Tibial artery (tissue), 4 donors: ENCODE measurements around the gene ZNF644.
"Not testable (repeated sequence)": the region's sequence is repeated elsewhere in the genome, so short reads cannot be mapped to it uniquely, and the experiment has no call there.

Experiments used
- DNase-seq, 2 donors: peaks; one replicate each; pipeline ENCODE4 v3.0.0-alpha.2; 2019
- H3K27ac ChIP-seq, 2 donors: fragments of 200-600 bp; sonication (generic) in 1 of 2; 1 replicate in 1 of 2; 2 replicates in 1 of 2; pipeline ENCODE4 v1.5.1; 2018 to 2019; ENCODE audit warnings: mild to moderate bottlenecking in 1 of 2
- H3K27me3 ChIP-seq, 2 donors: fragments of 200-600 bp; sonication (generic) in 1 of 2; one replicate each; pipeline versions ENCODE4 v1.5.1 to v1.6.0; 2016 to 2019
- H3K36me3 ChIP-seq, 3 donors: fragments of 200-600 bp; sonication (generic) in 2 of 3; one replicate each; pipeline ENCODE4 v1.5.1; 2016 to 2019; ENCODE audit warnings: mild to moderate bottlenecking in 2 of 3
- H3K4me1 ChIP-seq, 4 donors: fragments of 200-600 bp; sonication (generic) in 2 of 4; 1 replicate in 3 of 4; 2 replicates in 1 of 4; pipeline ENCODE4 v1.5.1; 2016 to 2019
- H3K4me3 ChIP-seq, 2 donors: fragments of 200-600 bp; sonication (generic) in 1 of 2; 1 replicate in 1 of 2; 2 replicates in 1 of 2; pipeline ENCODE4 v1.5.1; 2018 to 2019; ENCODE audit warnings: mild to moderate bottlenecking in 2 of 2
- H3K9me3 ChIP-seq, 3 donors: fragments of 200-600 bp; sonication (generic) in 1 of 3; one replicate each; pipeline ENCODE4 v1.5.1; 2016 to 2019
- intact Hi-C: fragments of 100-400 bp; cut with DNase I; formaldehyde crosslinking; loops from one replicate; pipeline ENCODE4 v1.15.0; 2023; ENCODE audit warnings: low total_unique reads
- TF ChIP-seq, protein P1 (sequence below), 2 experiments: fragments of 200-600 bp in 1 of 2; fragments of 450-650 bp in 1 of 2; IDR thresholded peaks; one replicate each; pipeline ENCODE4 v1.5.1; 2017 to 2019; ENCODE audit warnings: antibody characterized with exemption in 2 of 2, mild to moderate bottlenecking in 1 of 2, moderate library complexity in 1 of 2

The ZNF644 gene

DNA sequence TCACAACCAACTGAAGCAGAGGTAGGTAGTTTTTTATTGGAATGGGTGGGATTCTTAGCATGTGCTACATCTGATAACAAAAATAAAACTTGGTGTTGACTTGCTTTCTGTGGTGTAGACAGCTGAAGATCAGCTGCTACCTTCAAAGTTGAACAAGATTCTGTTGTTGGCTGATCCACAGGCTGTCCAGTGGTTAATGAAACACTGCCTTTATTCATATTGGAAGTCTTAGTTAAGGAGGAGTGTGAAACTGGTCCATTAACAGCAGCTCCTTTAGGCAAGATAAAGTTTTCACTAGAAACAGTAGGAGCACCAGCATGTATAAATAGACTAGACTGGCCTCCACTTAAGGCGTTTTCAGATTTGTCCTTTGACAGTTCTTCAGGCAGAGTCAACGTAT lies 81.1 kb downstream of the ZNF644 start:
- intact Hi-C loops, result no loop called here
- no peaks in the 10 kb centered on the region for H3K9me3 ChIP-seq
- TF ChIP-seq, protein P1, sequence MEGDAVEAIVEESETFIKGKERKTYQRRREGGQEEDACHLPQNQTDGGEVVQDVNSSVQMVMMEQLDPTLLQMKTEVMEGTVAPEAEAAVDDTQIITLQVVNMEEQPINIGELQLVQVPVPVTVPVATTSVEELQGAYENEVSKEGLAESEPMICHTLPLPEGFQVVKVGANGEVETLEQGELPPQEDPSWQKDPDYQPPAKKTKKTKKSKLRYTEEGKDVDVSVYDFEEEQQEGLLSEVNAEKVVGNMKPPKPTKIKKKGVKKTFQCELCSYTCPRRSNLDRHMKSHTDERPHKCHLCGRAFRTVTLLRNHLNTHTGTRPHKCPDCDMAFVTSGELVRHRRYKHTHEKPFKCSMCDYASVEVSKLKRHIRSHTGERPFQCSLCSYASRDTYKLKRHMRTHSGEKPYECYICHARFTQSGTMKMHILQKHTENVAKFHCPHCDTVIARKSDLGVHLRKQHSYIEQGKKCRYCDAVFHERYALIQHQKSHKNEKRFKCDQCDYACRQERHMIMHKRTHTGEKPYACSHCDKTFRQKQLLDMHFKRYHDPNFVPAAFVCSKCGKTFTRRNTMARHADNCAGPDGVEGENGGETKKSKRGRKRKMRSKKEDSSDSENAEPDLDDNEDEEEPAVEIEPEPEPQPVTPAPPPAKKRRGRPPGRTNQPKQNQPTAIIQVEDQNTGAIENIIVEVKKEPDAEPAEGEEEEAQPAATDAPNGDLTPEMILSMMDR (IDR thresholded peaks at IDR 0.05), result no peak
- no peak for DNase-seq
- no peak overlapping the region for H3K4me3 ChIP-seq
- no peak overlapping the region for H3K27ac ChIP-seq
- peaks cover 8 to 17% (median 11%) of the 10 kb centered on the region in 3 donors for H3K36me3 ChIP-seq
- H3K27me3 ChIP-seq, result no peaks in the 10 kb centered on the region
- H3K4me1 ChIP-seq, result peaks cover 0 to 8% (median 1%) of the 10 kb centered on the region in 4 donors

DNA sequence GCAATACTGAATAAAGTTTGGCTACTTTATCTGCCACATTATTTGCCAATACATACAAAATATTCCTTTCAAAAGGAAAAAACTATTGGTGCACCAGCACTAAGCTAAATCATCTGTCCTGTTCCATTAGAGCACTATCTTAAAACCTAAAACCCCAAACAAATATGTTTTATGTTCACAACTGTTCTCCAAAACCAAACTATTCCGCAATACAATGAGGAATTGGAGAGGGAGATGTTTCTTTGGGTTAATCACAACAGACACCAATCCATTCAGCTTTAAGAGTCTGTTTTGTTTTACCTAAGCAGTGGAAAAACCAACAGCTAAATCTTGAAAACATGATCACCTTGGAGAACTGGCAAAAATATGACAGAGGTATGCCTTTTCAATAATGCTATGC lies 85.1 kb downstream of the ZNF644 start:
- peaks cover 0 to 14% (median 4%) of the 10 kb centered on the region in 4 donors for H3K4me1 ChIP-seq
- H3K4me3 ChIP-seq, result no peak overlapping the region
- peaks cover 8 to 12% (median 11%) of the 10 kb centered on the region in 3 donors for H3K36me3 ChIP-seq
- no peak for DNase-seq
- H3K27ac ChIP-seq, result no peak overlapping the region
- TF ChIP-seq, protein P1 (IDR thresholded peaks at IDR 0.05), result no peak
- intact Hi-C loops, result no loop called here
- H3K27me3 ChIP-seq, result no peaks in the 10 kb centered on the region
- H3K9me3 ChIP-seq, result no peaks in the 10 kb centered on the region

DNA sequence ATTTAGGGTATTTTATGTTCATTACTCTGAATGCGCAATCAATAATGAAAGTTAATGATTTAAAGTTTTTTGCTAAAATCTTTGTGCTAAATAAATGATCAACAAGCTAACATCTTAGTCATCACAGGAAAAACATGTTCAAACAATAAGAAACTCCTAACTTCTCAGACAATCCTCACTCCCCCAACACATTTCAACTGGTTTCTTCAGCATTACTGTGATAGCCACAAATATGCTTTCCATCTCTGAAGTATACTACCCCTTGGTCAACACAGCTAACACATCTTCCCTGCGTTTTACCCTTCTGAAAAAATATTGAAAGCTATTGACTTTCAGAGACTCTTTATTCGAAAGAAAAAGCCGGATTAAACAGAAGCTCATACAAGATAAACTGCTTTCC lies 85.8 kb downstream of the ZNF644 start:
- Histone ChIP-seq H3K4me3 (no peak overlapping the region), H3K27me3 (no peaks in the 10 kb centered on the region), H3K27ac (no peak overlapping the region), H3K36me3 (peaks cover 8 to 12% (median 11%) of the 10 kb centered on the region in 3 donors), H3K9me3 (no peaks in the 10 kb centered on the region), H3K4me1 (peaks cover 0 to 17% (median 4%) of the 10 kb centered on the region in 4 donors)
- TF ChIP-seq, protein P1 (IDR thresholded peaks at IDR 0.05), result no peak
- DNase-seq, result no peak
- intact Hi-C loops, result no loop called here

DNA sequence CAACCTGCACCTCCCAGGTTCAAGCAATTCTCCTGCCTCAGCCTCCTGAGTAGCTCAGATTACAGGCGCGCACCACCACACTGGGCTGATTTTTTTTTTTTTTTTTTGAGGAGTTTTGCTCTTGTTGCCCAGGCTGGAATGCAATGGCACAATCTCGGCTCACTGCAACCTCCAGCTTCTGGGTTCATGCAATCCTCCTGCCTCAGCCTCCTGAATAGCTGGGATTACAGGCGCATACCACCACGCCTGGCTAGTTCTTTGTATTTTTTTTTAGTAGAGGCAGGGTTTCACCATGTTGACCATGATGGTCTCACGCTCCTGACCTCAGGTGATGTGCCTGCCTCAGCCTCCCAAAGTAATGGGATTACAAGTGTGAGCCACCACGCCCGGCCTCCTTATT lies 93.6 kb downstream of the ZNF644 start:
- H3K4me1 ChIP-seq, result peaks cover 0 to 46% (median 9%) of the 10 kb centered on the region in 4 donors
- H3K27me3 ChIP-seq, H3K4me3 ChIP-seq, intact Hi-C loops, H3K9me3 ChIP-seq, H3K36me3 ChIP-seq, DNase-seq, H3K27ac ChIP-seq: not testable (repeated sequence)

DNA sequence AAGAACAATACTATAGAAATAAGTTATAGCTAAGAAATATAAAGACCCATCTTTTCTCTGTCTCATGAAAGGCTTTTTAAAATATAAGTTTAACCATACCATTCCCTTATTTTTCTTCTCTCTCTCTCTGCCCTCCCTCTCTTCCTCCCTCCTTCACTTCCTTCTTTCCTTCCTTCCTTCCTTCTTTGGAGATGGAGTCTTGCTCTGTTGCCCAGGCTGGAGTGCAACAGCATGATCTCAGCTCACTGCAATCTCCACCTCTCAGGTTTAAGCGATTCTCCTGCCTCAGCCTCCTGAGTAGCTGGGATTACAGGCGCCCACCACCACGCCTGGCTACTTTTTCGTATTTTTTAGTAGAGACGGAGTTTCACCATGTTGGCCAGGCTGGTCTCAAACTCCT lies 94.2 kb downstream of the ZNF644 start:
- DNase-seq, H3K36me3 ChIP-seq, H3K27ac ChIP-seq, H3K9me3 ChIP-seq, H3K27me3 ChIP-seq, intact Hi-C loops, H3K4me3 ChIP-seq: not testable (repeated sequence)
- peaks cover 0 to 51% (median 9%) of the 10 kb centered on the region in 4 donors for H3K4me1 ChIP-seq

DNA sequence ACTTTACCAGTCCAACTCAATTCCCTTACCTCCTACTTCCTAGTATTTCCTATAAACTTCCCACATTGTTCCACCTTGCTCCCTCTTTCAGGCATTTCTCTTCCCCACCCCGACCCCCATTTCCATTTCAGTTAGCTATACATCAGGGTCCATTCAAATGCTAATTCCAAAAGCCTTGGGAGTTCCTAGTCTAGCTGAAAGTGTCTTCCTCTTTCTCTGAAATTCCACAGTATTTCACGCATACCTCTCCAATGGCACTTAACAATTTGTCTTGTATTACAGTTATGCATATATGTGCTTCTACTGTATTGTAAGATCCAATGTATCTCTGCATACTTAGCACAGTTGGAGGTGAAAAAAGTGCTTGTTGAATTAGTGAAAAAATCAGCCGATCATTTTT lies 94.9 kb downstream of the ZNF644 start:
- TF ChIP-seq, protein P1 (IDR thresholded peaks at IDR 0.05), result no peak
- H3K27me3 ChIP-seq, result no peaks in the 10 kb centered on the region
- intact Hi-C loops, result no loop called here

More for the DNA sequence above, 94.9 kb downstream of the ZNF644 start:
- Histone ChIP-seq H3K36me3 (no peaks in the 10 kb centered on the region), H3K4me1 (peaks cover 0 to 54% (median 9%) of the 10 kb centered on the region in 4 donors), H3K9me3 (no peaks in the 10 kb centered on the region), H3K4me3 (no peak overlapping the region), H3K27ac (no peak overlapping the region)
- DNase-seq, result no peak
